Measurements from ENCODE around the gene FBXO10.

Gene FBXO10

DNA sequence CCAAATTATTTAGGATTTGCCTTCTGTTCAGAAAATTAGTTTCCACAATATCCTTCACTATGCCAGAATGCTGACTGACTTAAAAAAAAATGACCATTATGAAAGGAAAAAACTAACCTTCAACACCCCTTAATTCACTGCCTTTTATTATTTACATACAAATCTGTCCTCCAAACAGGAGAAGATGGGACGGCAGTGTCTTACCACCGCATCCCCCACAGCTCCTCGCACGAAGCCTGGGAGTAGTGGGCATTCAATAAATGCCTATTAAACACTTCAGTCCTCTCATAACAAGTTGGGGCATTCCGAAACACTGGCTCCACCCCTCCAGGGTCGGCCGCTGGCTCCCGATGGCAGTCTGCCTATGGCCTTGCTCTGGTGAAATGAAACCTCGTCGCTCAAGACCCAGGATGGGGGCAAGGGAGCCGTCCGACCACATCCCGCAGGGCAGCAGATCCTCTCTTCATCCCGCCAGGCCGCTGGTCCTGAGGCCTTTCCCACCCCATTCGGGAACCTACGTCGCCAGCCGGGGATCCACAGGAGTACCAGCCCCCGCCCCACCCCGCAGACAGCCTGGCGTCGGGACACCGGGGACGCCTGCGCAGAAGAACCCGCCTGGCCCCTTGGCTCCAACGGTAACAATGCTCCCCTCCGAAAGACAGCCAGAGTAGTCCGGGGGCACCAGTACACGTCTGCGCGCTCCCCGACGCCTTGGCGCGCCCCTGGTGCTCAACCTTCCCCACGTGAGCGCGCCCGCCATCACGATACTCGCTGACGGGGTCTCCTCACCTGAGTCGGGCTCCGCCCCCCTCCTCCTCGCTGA, 111.5 kb downstream of the FBXO10 start:
- Mint-ChIP-seq H3K27ac (peak overlapping the region; percentile 96), H3K4me1 (ENCODE audit: low read depth) (peaks cover 45% of the 10 kb centered on the region), H3K4me3 (peak overlapping the region; percentile 92), H3K36me3 (ENCODE audit: low read depth) (peaks cover 31% of the 10 kb centered on the region), H3K27me3 (no peaks in the 10 kb centered on the region), H3K9me3 (no peaks in the 10 kb centered on the region)
- intact Hi-C loops (cut with micrococcal nuclease), result loop anchor here (1.0 to 2.0 kb wide), 2 partner anchors 21 to 42 kb away; partner anchors contain the start of genes GRHPR and POLR1E

- Mint-ChIP-seq H3K4me3 (peak overlapping the region; percentile 92), H3K27me3 (no peaks in the 10 kb centered on the region), H3K27ac (peak overlapping the region; percentile 96), H3K36me3 (ENCODE audit: low read depth) (peaks cover 31% of the 10 kb centered on the region), H3K4me1 (ENCODE audit: low read depth) (peaks cover 45% of the 10 kb centered on the region), H3K9me3 (no peaks in the 10 kb centered on the region)
- intact Hi-C loops (cut with micrococcal nuclease), result loop anchor here (2.0 kb wide), 1 partner anchor 41 kb away; the partner anchor contains the start of gene GRHPR
These were observed 112.2 kb downstream of the FBXO10 start for GRCh38 chr9:37464006-37464405.

Measured in dendritic cell treated with granulocyte-macrophage colony-stimulating factor and Interleukin-4, amounts not matched to agents 40 ng/mL and 50 ng/mL, for 4 days (primary cell).